ENCODE data around the gene MAD1L1.
"Not testable (repeated sequence)": the region's sequence is repeated elsewhere in the genome, so short reads cannot be mapped to it uniquely, and the experiment has no call there.

Gene MAD1L1

DNA sequence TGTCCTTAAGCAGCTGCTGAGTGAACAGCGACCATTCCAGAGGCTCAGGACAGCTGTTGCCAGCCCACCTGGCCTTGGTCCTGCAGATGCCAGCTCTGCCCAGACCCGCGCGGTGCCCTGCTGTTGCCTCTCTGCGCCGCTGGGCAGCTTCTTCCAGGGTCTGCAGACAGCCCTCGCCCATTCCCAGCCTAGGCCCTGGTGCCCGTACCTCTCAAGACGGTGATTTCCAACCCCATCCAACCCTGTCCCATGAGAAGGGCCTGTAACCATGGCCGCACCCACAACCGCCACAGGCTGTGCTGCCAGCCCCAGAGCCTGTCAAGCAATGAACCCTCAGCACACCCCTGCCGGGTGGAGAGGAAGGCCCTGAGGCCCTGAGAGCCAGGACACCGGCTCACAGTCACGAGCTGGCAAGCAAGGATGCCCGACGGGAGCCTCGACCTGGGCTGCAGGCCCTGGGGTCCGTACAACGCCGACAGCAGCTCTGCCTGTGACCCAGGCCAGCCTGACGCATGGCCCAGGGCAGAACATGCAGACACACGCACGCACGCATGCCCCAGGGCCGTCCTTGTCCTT, 231.9 kb downstream of the MAD1L1 start:
- no peak for DNase-seq (ENCODE audit: low spot score)

DNA sequence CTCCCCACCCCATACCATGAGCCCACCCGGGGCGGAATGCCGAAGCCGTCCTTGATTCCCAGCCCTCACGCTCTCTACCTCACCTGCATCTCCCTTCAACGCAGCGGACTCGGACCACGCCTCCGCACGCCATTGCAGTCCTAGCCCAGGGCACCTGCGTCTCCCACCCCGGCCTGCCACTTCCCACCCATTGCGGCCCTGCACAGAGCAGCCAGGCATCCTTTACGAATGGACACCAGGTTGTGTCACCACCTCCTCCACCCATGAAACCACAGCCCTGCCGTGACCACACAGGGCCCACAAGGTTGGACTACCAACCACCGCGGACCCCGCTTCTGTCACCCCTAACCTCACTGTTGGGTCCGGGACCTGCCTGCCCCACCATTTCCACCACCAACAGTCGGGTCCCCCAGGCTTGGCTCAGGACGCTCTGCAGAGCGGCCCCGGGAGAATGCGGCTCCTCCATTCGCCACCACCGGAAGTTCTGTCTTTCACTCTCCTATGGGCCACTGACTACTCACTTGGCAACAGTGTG, 232.5 kb downstream of the MAD1L1 start:
- no peak for DNase-seq (ENCODE audit: low spot score)

DNA sequence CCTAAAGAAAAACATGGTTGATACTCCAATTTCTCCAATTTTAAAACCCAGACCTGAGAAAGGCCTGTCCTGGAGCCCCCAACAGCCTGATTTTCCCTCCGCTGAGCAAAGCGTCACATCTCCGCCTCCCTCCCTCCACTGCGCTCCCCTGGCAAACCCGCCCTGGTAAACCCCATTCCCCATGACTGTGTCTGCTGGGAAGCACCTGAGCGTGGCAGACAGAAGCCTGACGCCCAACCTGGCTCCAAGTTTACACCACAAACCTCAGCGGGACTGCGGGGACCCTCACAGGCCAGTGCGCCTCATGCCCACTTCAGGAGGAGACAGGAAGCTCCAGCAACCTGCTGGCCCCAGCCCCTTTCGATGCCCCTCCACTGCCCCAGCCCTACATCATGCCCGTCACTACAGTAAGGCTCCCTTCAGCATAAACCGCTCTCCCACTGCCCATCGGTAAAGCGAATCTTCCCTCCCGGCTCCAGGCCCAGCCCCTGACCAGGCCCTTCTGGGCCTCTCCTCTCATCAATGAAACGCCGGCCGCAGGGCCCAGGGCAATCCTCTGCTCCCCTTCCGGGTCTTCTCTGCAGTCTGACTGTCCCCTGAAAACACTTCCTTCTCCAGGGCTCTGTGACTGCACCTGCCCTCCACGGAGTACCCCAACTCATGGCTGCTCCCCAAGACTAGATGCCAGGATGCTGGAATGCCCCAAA, 233.3 kb downstream of the MAD1L1 start:
- no peak for DNase-seq (ENCODE audit: low spot score)

DNA sequence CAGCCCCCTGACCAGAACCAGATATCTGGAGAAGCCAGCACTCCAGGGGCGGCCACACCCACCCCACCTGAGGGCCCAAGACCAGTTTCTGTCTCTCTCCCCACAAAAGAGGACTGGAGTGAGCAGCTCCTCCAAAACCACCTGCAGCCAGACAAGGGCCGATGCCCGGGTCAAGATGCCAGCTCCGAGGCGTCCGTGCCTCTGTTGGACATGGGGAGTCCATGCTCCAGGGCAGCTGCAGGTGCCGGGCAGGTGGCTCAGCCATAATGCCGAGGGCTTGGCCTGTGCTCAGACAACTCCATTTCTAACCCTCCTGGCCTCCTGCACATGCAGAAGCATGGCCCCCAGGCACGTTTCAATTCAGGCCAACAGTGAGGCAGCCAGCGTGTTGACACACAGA, 234.6 kb downstream of the MAD1L1 start:
- DNase-seq (ENCODE audit: low spot score), result no peak

DNA sequence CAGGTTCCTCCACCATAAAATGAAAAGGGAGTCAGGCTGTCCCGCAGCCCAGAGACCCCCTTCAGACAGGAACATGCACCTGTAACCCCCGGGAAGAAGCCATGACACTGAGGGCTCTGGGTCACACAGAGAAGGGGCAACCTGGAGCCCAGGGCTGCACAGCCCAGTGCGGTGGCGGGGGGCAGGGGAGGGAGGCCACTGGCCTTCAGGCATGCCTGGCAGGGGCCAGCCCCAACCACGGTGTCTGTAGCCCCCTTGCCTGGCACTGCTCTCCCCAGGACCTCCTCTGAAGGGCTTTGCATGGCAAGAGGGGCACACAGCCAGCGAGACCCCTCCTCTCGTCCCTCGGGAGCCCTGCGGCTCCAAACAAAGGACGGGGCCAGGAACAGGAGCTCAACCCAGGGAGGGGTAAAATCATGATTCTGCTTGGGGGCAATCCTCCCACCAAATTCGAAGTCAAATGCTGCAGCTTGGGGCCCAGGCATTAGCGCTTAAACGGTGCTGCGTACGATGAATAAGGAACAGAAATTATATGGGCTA, 235.1 kb downstream of the MAD1L1 start:
- DNase-seq (ENCODE audit: low spot score), result no peak

DNA sequence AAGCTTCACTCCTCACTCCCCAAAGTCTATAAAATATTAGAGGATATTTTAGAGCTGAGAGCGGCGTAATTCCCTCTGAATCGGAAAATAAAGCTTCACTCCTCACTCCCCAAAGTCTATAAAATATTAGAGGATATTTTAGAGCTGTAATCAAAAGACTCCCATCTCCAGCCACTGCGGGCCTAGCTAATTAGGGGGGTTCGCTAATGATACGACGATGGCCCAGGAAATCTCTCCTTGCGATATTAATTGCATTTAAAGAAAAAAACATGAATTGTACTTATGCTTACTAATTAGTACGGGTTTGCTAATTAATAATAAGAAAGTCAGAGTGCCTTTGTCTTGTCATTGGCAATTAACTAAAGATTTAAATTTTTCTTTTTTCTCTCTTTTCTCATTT, 235.9 kb downstream of the MAD1L1 start:
- DNase-seq (ENCODE audit: low spot score), result no peak

DNA sequence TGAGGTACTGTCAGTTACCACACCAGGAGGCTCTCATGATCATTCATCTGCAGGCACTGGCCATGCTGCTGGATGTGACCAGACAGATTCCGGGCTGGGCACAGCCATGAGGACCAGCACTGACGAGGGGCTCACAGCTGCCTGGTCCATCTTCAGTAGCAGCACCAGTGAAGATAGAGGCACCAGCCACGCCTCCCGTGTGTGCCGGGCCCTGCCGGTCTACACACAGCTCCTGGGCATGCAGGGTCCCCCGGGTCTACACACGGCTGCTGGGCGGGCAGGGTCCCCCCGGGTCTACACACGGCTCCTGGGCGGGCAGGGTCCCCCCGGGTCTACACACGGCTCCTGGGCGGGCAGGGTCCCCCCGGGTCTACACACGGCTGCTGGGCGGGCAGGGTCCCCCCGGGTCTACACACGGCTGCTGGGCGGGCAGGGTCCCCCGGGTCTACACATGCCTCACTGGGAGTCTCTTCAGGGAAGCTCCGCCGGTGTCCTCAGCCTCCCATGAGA, 236.8 kb downstream of the MAD1L1 start:
- DNase-seq (ENCODE audit: low spot score), result not testable (repeated sequence)

DNA sequence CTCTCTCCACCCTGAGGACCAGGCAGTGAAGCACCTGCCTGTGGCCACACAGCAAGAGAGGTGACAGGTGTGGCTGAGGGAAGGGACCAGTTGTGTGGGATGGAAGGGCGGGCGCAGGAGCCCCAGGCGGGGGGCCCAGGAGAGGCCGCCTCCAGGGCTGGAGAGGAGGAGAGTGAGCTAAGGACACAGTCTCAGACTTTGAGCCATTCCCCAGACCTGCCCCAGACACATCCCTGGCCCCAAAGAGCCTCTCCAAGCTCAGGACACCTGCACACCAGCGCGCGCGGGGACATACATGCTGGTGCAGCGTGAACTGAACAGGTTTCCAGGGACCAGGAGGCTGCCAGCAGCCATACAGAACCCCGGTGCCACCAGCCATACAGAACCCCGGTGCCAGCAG, 237.3 kb downstream of the MAD1L1 start:
- DNase-seq (ENCODE audit: low spot score), result no peak

DNA sequence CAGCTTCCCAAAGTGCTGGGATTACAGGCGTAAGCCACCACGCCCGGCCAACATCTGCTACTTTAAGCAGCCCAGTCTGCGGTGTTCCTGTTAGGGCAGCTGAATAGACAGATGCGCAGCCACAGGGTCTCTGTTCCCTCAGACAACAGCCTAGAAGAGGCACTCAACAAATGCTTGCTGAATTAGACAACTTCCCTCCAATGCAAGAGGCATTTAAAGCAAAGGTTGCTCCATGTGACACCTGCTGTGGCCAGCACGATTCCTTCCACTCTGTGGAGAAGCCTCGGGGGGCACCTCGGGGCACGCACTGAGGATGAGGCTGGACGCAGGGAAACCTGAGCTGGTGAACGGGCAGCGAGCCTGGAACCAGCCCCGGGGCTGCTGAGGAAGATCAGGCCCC, 237.8 kb downstream of the MAD1L1 start:
- DNase-seq (ENCODE audit: low spot score), result no peak

DNA sequence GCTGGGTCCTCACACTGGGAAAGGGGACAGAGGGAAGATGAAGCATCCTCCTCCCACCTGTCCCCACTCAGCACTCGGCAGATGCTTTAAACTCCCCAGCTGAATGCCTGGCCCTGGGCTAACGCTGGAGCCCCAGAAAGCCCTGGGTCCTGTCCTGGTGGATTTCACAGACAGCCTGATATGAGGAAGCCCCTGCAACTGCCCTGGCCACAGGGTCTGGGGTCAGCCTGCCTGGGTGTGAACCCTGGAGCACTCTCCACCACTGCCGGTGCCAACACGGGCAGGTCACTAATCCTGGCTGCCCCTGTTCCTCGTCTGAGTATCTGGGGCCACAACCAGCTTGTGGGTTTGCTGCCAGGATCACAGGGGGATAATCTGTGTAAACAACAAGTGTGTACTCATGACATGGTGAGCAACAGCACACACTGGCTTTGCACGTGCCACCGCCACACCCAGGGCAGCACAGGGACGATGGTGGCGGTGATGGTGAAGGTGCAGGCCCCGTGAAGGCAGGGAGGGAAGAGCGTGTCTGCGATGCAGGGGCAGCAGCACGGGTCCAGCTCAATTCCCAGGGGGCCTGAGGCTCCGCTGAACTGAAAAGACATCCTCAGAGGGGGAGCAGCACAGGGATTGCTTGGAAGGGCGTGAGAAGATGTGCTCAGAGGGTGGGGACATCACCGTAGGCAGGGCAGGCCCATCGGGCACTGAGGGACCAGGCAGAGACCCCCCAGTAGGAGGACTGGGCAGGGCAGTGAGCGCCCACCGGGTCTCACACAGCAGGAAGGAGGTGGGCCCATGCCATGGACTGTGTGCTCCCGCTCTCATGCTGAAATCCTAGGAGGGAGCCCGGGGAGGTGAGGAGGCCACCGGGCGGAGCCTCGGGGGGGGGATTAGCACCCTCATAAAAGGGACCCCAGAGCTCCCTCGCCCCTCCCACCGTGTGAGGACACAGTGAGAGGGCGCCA, 238.7 kb downstream of the MAD1L1 start:
- no peak for DNase-seq (ENCODE audit: low spot score)

DNA sequence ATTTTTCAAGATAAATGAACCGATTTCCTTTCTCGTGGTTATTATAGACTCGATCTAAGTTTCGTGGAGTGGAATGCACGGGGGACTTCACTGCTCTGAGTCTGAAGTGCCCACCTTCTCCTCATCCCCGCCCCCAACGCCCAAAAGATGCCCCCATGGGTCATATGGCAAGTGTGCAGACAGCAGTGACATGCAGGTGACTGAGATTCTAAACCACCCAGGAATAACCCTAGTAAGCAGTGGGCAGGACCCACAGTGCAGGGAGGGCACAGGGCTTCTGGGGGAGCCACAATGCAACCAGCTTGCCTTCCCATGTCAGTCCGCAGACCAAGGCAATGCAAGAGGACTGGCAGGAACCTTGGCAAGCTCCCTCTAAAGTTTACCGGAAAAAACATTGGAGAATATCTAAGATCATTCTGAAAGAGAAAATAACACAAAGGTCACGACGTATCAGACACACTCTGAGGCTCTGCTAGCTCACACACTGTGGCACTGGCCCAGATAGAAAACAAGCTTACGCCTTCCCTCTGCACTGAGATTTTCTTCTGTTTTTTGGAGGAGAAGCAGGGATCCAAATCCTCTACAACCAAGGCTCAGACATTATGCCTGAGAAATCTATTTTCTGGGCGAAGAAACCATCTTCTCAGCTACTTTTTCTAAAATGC, 239.6 kb downstream of the MAD1L1 start:
- DNase-seq (ENCODE audit: low spot score), result no peak

DNA sequence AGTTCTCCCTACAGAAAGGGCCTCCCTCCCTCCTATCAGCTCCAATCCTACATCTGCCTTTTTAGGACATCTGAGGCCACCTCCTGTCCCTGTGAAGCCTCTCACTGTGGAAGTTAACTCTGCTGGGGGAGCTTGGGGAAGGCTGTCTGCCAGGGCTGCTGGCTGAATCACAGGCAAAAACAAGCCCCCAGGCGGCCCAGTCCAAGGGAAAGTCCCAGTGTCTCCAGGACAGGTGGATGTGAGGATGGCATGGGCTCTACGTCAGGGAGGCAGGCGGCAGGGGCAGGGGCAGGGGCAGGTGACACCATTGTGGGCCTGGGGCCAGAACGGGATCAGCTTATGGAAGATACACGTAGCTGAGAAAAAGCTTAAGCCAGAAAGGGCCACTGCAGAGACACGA, 240.2 kb downstream of the MAD1L1 start:
- DNase-seq (ENCODE audit: low spot score), result no peak

DNA sequence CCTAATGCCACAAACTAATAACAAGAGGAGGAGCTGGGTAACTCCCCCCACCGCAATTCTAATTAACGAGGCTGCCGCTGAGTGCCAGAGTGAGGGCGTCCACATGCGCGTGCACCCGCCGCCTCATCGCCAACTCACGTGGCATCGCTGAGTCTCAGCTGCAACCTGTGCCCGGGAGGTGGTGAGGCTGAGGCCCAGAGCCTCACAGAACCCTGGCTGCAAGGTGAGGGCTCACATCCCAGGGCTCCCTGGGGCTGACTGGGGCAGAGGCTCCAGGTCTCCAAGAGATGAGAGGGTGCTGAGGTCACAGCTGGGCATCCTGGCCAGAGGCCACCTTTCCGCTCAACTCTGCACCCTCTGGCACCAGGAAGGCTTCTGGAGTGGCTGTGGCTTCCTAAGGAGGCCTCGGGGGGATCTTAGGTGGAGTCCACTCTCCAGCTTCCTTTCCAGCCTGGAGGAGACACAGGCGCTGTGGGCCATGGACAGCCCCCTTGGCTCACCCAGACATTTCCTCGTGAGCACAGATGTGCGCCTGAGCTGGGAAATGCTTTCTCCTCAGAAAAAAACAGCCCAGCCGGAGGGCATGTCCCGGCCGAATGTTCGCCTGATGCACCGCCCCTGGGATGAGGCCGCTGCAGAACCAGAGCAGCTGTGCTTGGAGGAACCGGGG, 242.6 kb downstream of the MAD1L1 start:
- DNase-seq (ENCODE audit: low spot score), result no peak

DNA sequence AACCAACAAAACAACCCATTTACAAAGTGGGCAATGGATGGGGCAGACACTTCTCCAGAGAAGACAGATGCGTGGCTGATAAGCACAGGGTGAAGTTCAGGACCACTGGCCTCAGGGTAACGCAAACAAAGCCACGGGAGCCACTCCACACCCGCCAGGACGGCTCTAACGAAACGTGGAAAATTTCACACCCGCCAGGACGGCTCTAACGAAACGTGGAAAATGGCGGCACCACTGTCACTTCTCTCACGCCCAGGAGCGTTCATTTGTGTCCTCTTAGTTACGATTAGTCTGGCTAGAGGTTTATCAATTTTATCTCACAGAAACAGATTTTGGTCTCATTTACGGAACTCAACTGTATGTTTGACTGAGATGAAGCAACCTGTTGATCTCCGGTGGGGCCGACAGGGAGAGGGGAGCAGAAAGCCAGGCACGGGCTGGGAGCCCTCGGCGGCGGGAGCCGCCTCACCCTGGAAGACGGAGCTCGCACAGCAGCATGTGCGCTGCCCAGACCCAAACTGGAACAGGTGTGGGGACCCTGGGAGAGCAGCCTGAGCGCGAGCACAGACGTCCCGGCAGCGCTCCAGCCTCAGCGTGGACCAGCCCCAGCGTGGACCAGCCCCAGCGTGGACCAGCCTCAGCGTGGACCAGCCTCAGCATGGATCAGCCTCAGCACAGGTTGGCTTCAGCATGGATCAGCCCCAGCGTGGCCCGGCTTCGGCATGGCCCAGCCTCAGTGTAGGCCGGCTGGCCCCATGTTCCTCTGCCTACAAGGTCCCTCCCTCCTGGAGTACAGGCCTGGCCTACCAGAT, 243.5 kb downstream of the MAD1L1 start:
- DNase-seq (ENCODE audit: low spot score), result no peak

DNA sequence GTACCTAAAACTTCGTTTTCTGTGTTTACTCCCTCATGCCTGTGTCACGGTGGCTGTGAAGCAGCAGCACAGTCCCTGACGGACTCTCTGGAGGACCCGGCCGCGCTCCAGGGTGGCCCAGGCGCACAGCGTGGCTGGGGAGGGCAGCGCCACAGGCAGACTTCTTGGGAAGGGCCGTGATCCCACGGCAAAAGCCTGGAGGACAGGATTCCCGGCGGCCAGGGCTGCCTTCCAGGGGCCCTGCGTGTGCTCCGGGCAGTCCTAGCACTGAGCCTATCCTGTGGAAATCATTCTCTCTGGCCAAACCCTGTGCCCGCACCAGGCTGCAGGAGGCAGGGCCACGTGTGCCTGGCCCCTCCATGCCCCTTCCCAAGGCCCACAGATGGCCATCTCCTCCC, 244.2 kb downstream of the MAD1L1 start:
- no peak for DNase-seq (ENCODE audit: low spot score)

DNA sequence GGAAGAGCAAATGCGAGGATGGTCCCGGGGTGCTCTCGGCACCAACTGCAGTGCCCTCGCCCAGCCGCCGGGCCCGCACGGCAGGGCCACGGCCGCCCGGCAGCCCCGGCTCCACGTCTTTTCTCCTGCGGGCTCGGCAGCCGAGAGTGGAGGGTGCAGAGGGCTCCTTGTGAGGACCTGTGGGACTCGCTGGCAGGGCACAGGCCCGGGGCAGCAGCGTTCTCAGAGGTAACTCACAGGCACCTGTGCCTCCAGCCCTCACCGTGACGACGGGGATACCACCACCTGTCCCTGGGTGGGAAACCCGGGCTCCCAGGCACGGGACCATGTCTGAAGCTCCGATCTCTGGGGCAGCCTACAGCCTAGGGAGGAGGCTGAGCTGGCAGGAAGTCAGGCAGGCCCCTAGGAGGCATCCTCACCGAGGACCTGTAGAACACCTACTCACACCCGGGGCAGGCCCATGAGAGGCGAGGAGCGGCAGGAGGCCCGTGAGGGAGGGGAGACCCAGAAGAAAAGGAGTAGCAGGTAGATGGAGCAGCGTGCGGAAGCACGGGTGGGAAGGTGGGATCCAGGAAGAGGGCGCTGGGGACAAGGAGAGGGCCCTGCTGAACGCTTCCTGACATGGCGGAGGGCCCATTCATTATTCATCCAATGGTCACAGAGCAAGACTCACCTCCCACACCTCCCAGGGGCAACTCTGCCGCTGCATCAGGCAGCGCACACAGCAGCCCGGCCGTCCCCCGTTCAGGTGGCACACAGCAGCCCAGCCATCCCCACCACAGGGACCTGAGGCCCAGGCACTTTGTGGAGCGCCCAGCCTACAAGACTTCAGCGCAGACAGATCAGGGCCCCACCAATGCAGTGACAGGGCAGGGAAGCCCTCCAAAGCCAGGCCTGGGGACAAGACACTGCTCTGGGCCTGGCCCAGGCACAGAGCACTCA, 244.9 kb downstream of the MAD1L1 start:
- DNase-seq (ENCODE audit: low spot score), result no peak

DNA sequence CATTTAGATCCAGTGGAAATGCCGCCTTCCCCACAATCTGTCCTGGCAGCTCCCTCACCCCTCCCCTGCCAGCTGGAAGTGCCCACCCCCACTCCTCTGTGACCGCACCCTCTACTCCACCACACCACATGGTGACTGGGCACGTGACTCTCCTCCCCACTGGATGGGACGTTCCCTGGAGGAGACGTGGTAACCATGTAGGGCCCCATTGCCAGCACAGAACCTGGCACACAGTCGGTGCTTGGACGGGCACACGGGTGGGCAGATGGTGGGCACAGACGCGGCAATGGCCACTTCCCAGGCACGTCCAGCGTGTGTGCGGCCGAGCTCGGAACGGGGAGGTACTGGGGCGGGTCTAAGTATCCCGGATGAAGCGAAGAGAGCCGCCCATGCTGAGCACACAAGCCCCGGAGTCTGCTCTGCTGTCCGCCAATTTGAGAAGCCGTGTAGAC, 245.6 kb downstream of the MAD1L1 start:
- no peak for DNase-seq (ENCODE audit: low spot score)

DNA sequence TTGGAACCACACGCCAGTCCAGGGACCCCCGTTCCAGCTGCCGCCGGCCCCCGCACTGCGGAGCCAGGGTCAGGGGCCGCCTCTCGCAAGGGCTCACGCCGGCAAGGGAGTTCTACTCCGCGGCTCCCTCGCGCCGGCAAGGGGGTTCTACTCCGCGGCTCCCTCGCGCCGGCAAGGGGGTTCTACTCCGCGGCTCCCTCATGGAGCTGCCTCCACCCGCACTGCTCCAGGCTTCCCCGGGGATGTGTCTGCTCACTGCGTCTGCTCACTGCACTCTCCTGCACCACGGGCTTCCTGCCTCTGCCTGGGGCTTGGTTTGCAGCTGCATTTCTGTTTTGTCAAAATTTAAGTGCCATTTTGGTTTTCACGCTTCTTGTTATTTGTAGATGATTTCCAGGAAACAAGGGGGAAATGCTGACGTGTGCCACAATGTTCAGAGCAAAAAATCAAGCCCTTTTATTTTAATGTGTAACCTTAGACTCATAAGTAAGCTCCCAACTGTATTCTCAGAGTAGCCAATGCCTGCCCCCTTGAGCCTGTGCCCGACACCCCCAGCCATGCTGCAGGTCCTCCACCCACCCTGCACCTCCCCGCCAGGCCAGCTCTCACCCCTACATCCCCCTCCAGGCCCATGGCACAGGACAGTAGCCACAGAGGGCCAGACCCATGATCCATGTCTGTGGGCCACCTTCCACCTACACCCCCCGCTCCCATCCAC, 246.2 kb downstream of the MAD1L1 start:
- no peak for DNase-seq (ENCODE audit: low spot score)

All from D341Med (cell line).